Activated T-helper 1 cell treated with Interleukin-2 at 50 U/mL for 16 hours (primary cell): Measurements from ENCODE around the gene GAGE12F.
"Not testable (repeated sequence)": the region's sequence is repeated elsewhere in the genome, so short reads cannot be mapped to it uniquely, and the experiment has no call there.

Source experiments
- DNase-seq: peaks from one replicate; pipeline ENCODE4 v3.0.0-alpha.2; 2020; ENCODE audit warnings: low read depth

GAGE12F gene, protein sequence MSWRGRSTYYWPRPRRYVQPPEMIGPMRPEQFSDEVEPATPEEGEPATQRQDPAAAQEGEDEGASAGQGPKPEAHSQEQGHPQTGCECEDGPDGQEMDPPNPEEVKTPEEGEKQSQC

DNA sequence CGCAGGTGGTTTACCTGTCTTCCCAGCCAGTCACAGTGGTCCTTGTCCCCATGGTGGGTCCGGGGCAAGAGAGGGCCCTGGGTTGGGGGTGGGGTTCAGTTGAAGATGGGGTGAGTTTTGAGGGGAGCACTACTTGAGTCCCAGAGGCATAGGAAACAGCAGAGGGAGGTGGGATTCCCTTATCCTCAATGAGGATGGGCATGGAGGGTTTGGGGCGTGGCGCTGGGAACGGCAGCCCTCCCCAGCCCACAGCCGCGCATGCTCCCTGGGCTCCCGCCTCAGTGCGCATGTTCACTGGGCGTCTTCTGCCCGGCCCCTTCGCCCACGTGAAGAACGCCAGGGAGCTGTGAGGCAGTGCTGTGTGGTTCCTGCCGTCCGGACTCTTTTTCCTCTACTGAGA lies at the start of gene GAGE12F:
GAGE12F (plus strand) TSS at position 301 of the 400 bp plus-strand sequence. CDS start 1,155 bp downstream, outside the sequence.
- not testable (repeated sequence) for DNase-seq

DNA sequence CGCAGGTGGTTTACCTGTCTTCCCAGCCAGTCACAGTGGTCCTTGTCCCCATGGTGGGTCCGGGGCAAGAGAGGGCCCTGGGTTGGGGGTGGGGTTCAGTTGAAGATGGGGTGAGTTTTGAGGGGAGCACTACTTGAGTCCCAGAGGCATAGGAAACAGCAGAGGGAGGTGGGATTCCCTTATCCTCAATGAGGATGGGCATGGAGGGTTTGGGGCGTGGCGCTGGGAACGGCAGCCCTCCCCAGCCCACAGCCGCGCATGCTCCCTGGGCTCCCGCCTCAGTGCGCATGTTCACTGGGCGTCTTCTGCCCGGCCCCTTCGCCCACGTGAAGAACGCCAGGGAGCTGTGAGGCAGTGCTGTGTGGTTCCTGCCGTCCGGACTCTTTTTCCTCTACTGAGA lies 28.8 kb upstream of the GAGE12F start, which contains the start of gene GAGE12C:
GAGE12C (plus strand) TSS at position 301 of the 400 bp plus-strand sequence. CDS start 1,155 bp downstream, outside the sequence.
- not testable (repeated sequence) for DNase-seq

DNA sequence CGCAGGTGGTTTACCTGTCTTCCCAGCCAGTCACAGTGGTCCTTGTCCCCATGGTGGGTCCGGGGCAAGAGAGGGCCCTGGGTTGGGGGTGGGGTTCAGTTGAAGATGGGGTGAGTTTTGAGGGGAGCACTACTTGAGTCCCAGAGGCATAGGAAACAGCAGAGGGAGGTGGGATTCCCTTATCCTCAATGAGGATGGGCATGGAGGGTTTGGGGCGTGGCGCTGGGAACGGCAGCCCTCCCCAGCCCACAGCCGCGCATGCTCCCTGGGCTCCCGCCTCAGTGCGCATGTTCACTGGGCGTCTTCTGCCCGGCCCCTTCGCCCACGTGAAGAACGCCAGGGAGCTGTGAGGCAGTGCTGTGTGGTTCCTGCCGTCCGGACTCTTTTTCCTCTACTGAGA lies 19.2 kb upstream of the GAGE12F start, which contains the start of gene GAGE12D:
GAGE12D (plus strand) TSS at position 301 of the 400 bp plus-strand sequence. CDS start 1,155 bp downstream, outside the sequence.
- not testable (repeated sequence) for DNase-seq

DNA sequence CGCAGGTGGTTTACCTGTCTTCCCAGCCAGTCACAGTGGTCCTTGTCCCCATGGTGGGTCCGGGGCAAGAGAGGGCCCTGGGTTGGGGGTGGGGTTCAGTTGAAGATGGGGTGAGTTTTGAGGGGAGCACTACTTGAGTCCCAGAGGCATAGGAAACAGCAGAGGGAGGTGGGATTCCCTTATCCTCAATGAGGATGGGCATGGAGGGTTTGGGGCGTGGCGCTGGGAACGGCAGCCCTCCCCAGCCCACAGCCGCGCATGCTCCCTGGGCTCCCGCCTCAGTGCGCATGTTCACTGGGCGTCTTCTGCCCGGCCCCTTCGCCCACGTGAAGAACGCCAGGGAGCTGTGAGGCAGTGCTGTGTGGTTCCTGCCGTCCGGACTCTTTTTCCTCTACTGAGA lies 9.7 kb upstream of the GAGE12F start, which contains the start of gene GAGE12E:
GAGE12E (plus strand) TSS at position 301 of the 400 bp plus-strand sequence. CDS start 1,155 bp downstream, outside the sequence.
- DNase-seq: not testable (repeated sequence)

DNA sequence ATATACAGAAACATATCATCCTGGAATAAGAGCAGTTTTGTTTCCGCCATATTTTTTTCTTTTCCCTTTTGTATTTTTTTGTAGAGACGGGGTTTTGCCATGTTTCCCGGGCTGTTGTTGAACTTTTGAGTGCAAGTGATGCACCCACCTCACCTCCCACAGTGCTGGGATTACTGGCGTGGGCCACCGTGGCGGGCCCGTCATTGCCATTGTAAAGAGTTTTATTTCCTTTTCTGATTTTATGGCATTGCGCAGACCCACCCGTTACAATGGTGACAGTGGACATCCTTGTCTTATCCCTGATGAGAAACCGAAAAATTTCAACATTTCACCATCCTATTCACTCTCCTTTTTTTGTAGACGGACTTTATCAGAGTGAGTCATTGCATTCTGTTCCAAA lies 8.1 kb downstream of the GAGE12F start:
- not testable (repeated sequence) for DNase-seq

DNA sequence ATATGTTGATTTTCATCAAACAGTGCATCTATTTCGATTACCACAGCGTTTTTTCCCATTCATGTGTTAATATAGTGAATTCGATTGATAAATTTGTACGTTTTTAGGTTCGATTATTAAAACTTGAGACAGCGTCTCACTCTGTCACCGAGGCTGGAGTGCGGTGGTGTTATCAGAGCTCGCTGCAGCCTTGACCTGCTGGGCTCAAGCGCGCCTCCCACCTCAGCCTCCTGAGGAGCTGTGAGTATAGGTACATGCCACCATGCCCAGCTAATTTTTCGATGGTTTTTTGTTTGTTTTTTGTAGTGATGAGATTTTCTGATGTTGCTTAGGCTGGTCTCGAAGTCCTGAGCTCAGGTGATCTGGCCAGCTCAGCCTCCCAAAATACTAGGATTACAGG lies 8.5 kb downstream of the GAGE12F start:
- DNase-seq: not testable (repeated sequence)

DNA sequence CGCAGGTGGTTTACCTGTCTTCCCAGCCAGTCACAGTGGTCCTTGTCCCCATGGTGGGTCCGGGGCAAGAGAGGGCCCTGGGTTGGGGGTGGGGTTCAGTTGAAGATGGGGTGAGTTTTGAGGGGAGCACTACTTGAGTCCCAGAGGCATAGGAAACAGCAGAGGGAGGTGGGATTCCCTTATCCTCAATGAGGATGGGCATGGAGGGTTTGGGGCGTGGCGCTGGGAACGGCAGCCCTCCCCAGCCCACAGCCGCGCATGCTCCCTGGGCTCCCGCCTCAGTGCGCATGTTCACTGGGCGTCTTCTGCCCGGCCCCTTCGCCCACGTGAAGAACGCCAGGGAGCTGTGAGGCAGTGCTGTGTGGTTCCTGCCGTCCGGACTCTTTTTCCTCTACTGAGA lies 9.5 kb downstream of the GAGE12F start, which contains the start of gene GAGE12G:
GAGE12G (plus strand) TSS at position 301 of the 400 bp plus-strand sequence. CDS start 1,155 bp downstream, outside the sequence.
- DNase-seq: not testable (repeated sequence)

DNA sequence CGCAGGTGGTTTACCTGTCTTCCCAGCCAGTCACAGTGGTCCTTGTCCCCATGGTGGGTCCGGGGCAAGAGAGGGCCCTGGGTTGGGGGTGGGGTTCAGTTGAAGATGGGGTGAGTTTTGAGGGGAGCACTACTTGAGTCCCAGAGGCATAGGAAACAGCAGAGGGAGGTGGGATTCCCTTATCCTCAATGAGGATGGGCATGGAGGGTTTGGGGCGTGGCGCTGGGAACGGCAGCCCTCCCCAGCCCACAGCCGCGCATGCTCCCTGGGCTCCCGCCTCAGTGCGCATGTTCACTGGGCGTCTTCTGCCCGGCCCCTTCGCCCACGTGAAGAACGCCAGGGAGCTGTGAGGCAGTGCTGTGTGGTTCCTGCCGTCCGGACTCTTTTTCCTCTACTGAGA lies 19.0 kb downstream of the GAGE12F start, which contains the start of gene GAGE12H:
GAGE12H (plus strand) TSS at position 301 of the 400 bp plus-strand sequence. CDS start 1,155 bp downstream, outside the sequence.
- DNase-seq: not testable (repeated sequence)

DNA sequence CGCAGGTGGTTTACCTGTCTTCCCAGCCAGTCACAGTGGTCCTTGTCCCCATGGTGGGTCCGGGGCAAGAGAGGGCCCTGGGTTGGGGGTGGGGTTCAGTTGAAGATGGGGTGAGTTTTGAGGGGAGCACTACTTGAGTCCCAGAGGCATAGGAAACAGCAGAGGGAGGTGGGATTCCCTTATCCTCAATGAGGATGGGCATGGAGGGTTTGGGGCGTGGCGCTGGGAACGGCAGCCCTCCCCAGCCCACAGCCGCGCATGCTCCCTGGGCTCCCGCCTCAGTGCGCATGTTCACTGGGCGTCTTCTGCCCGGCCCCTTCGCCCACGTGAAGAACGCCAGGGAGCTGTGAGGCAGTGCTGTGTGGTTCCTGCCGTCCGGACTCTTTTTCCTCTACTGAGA lies 28.6 kb downstream of the GAGE12F start, which contains the start of gene GAGE2A:
GAGE2A (plus strand) TSS at position 301 of the 400 bp plus-strand sequence. CDS start 1,155 bp downstream, outside the sequence.
- not testable (repeated sequence) for DNase-seq

DNA sequence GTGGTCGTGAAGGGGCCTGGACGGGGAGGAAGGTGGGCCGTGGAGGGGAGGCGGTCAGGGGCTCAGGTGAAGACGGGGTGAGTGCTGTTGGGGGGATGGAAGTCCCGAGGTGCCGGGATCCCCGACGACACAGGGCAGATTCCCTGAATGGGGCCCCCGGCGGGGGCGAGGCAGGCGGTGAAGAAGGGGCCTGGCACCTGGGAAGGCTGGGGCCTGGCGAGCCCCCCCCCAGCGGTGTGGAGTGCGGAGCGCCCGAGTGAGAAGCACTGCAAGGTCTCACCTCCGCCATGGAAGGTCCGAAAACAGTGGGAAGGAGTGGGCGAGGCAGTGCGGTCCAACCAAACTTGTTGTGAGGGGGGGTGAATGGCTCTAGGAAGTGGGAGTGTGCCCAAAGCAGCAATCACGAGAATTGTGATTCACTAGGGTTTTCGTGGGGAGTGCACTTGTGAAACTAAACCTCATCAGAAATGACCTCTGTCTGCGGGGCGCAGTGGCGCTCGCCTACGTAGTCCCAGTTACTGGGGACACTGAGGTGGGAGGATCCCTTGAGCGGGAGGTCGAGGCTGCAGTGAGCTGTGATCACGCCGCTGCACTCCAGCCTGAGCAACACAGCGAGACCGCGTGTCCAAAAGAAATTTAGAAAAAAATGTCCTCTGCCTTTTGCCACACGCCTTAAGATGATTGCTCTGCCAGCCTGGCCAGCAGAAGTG lies 29.3 kb downstream of the GAGE12F start:
- not testable (repeated sequence) for DNase-seq

DNA sequence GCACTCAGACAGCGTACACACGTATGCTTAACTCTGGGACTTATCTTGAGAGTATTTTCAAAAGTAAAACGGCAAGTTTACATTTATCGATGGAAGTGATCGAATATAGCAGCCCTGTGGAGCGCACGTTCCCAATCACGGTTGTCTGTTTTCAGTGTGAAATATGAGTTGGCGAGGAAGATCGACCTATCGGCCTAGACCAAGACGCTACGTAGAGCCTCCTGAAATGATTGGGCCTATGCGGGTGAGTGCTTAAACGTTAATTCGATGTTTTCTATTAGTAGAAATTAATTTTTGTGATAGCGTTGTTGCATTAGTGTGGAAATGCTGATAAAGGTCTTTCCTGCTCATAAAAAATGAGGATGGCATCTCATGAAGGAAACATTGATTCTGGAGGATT lies 29.8 kb downstream of the GAGE12F start:
- DNase-seq: not testable (repeated sequence)

DNA sequence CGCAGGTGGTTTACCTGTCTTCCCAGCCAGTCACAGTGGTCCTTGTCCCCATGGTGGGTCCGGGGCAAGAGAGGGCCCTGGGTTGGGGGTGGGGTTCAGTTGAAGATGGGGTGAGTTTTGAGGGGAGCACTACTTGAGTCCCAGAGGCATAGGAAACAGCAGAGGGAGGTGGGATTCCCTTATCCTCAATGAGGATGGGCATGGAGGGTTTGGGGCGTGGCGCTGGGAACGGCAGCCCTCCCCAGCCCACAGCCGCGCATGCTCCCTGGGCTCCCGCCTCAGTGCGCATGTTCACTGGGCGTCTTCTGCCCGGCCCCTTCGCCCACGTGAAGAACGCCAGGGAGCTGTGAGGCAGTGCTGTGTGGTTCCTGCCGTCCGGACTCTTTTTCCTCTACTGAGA lies 38.1 kb downstream of the GAGE12F start, which contains the start of gene GAGE1:
GAGE1 (plus strand) TSS at position 301 of the 400 bp plus-strand sequence. CDS start 1,155 bp downstream, outside the sequence.
- not testable (repeated sequence) for DNase-seq

DNA sequence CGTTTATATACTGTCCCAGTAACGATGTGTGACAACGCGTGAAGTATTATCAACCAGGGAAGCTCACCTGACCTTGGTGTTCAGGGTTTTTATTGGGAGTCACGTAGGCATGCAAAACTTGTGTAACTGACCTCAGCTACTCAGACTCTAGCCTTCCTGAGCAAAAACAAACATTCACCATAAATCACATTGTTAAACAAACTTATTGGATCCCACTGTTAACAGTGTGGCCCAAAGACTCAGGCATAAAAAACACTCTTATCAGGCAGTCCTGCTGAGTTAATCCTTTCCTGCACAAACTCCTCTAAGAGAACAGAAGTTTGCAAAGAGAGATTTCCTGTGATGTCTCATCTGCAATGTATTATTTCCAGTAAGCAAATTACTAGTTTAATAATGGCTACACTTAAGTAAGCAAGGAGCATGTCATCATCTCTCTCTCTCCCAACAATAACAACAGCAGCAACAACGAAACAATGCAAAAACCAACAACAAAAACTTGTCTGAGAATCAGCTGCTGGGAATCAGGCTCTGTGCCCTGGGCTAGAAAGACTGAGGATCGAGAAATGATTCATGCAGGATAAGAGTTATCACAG lies 50.2 kb downstream of the GAGE12F start:
- no peak for DNase-seq
